ENCODE results near the gene RSPH1.

Gene RSPH1

DNA sequence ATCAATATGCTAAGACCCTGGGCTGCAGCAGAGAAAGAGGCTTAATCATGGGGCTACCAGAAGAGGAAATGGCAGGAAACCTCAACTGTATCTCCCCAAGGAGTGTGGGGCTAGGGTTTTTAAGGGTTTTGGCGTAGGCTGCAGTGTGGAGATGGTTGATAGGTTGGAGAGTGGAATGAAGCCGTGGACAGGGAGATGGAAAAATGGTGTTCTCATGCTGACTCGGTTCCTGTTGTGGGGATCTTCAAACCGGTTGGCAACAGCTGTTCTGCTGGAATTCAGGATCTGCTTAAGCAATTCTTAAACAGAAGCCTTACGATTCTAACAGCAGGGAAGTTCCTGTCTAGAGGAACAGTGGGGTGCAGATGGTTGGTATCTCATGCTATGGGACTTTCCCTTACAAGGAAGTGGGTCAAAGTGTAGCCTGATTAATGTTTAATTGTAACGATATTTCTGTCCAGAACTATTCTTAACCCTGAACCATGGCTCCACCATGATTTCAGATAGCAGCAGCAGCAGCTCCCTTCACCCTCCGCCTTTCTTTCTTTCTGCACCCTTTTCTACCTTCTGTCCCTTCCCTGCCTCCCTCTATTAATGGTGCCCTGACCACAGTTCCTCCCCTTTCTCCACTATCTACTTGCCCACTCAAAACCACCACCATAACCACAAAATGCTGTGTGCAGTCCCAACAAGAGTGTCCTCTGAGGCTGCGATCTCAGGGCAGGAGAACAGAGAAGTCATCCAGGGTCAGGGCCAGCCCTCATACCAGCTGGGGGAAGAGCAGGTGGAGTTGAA lies 30.8 kb downstream of the RSPH1 start:
- no peak for DNase-seq (ENCODE audit: low read depth)

DNA sequence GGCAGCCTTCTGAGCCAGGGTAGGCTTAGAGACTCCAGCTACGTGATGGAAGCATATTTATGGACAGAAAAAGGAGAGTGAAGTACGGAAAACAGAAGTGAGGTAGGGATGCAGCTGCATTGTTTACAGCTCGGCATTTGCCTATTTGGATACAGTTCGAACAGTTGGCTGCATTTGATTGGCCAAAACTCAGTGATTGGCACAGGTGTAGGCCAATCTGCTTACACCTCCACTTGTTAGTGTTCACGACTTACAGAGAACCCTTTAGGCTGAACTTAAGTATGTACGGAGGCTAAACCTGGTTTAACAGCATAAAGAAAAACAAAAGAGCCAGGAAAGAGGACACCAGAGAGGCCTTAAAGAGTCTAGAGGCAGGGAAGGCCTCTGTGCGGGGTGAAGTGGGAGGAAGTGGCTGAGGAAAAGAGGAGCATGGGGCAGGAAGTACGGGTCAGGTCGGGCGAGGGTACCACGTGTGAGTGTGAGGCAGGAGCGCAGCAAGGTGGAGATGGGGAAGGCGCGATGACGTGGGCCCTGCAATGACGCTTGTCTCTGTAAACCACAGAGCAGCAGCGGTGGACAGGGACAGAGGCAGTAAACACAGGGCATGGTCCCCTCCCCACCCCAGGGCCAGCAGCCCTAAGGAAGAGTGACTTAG lies 32.0 kb downstream of the RSPH1 start:
- peak; percentile 35 for DNase-seq (ENCODE audit: low read depth)

DNA sequence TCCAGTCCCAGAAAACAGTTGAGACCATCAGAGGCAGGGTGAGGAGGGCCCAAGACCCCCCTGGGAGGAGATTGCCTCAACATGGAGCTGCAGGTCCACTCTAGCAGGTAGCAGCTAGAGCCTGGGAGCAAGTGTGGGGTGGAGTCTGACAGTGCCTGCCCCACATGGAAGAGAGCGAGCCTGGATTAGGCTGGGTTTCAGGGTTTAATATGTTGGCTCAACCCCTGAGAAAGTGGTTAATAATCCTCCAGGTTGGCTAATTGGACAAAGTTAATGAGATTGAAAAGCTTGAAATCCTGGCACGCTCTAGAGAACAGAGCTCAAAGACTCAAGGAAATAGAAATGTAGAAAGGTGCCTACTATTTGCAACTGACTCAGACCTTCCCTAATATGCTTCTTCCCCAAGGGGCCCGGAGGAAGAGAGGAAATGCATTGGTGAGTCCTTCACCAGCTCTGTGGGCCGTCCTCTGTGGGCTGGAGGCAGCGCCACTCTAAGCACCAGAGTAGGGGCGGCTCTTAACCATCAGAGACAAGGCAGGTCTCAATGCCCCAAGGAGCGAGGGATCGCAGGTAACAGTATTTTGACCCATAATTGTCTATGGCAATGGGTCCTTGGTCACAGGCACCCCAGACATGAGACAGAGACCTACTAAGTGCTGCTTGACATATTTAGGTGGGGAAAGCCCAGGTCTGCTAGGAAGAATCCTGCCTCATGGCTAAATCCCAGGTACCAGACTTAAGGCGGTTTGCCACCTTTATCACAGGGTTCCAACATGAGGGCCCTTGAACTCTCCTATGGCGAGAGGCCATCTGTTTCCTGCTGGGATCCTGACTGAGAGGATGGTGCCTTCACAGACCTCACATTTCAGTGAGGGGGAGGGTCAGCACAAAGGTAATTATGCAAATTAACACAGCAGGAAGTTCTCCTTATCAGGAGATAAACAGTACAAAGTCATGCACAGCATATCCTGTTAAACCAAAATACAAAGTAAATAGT lies 33.8 kb downstream of the RSPH1 start:
- DNase-seq (ENCODE audit: low read depth): no peak

DNA sequence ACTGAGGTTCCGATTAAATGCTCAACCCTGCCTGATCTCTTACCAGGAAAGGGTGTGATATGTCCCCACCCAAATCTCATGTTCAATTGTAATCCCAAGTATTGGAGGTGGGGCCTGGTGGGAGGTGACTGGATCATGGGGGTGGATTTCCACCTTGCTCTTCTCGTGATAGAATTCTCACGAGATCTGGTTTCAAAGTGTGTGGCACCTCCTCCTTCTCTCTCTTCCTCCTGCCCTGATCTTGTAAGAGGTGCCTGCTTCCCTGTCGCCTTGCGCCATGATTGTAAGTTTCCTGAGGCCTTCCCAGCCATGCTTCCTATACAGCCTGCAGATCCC lies 34.9 kb downstream of the RSPH1 start:
- no peak for DNase-seq (ENCODE audit: low read depth)

DNA sequence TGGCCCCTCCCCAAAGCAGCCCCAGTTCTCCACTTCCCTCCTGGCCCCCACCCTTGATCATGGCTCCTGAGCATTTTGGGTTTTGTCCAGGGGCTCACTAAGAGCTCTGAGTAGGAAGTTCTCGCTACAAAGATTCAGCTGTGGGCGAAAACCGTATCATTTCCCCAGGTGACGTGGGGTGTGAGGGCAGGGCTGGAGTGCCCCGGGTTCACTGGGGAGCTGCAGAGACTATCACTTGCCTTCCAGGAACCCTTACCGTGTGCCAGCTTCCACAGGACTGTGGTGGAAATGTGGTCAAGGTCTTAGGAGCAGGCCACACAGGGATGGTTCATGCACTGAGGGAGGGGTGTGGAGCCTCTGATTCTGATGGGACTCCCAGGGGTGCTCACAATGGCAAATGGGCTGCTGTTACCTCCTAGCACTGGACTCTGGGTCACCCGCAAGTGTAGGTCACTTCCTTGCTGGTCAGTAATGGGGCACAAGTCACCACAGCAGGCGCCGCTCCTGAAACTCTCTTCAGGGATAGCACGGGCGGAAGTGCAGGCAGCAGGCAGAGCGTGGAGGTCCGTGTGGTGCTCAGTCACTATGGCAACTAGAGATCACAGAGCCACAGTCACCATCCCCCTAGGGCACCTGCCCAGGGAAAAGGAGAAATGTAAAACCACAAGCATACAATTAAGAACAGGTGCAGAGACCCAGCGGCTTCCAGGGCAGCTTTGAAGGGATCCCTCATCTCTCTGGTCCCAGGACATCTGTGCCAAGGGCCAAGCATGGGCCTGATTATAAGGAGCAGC lies 35.4 kb downstream of the RSPH1 start:
- no peak for DNase-seq (ENCODE audit: low read depth)

DNA sequence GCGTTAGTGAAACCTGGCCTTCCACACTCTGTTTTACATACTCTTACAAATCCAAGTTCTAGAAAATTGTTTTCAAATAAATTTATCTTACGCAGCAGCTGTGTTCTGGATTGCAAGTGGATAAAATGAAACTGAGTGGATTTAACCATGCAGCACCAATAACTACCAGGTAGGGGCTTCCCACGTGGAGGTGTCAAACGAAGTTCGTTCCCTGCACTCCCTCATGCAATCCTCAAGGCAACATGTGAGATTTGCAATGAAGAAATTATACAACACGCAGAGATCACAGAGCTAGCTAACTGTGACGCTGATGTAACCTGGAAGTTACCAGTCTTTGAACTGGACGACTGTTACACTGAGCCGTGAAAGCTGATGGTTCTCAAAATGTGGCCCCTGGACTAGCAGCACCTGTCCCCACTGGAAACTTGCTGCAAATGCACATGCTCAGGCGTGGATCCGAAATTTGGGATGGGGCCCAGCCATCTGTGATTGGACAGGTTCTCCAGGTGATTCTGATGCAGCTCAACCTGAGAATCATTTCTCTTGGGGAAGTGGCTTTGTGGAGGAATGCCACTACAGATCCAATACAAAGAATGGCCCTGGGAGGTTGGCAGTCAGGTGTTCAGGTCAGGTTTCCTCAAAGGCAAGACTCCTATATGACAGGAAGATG lies 36.3 kb downstream of the RSPH1 start:
- no peak for DNase-seq (ENCODE audit: low read depth)

DNA sequence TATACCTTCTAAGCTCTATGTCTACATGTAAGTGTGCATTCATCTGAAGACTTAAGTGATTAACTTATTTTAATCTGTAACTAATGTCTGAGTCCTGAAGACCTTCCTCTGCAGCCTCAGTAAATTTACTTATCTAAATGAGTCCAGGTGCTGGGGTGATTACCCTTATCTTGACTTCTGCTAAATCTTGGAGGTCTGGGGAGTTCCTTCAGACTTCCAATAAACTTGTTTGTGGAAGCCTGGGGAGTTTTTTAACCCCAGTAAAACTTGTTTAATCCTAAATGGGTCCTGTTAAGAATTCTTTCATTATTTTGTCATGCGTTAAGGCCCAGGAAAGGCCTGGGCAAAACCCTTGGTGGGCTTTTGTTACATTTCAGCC lies 37.0 kb downstream of the RSPH1 start:
- no peak for DNase-seq (ENCODE audit: low read depth)

DNA sequence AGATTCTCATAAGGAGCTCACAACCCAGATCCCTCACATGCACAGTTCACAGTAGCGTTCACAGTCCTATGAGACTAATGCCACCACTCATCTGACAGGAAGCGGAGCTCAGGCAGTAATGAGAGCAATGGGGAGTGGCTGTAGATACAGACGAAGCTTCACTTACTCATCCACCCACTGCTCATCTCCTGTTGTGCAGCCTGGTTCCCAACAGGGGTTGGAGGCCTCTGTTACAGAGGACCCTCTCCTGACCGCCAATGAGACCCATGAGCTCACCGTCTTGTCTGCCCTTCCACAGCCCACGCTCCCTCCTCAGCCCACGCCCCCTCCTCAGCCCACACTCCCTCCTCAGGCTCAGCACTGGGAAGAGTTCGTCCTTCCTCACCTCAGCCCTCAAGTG lies 39.6 kb downstream of the RSPH1 start:
- DNase-seq (ENCODE audit: low read depth): no peak

DNA sequence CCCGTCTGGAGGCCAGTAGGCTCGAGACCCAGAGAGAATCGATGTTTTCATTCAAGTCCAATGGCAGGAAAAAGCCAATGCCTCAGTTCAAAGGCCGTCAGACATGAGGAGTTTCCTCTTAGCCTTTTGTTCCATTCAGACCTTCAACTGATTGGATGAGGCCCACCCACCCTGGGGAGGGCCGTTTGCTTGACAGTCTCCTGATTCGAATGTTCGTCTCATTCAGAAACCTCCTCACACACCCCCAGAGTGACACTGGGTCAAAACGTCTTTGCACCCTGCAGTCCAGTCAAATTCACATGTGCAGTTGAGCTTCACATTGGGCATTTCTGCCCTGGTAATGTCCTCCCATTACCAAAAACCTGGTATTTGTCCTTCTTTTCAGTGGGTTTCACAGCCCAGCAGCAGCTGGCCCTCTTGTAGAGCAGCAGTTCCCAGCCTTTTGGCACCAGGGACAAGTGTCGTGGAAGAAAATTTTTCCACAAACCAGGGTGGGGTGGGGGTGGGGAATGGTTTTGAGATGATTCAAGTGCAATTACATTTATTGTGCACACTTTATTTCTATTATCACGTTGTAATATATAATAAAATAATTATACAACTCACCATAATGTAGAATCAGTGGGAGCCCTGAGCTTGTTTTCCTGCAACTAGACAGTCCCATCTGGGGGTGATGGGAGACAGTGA lies 40.1 kb downstream of the RSPH1 start:
- DNase-seq (ENCODE audit: low read depth): no peak

DNA sequence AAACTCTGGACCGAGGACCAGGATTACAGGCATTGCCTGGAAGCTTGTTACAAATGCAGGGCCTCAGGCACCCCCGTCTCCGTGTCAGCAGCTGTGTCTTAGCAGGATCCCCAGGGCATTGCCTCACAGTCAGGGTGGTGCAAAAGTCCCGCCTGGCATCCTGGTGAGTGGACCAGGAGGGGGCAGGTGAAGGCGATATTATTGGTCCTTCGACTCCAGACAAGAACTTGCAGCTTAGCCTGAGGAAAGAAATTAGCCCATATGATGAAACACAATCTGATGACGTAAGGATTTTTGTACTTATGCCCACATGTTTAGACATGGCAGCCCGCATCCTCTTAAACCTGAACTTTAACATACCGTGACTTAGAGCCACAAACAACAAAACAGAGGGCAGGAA lies 40.8 kb downstream of the RSPH1 start:
- no peak for DNase-seq (ENCODE audit: low read depth)

DNA sequence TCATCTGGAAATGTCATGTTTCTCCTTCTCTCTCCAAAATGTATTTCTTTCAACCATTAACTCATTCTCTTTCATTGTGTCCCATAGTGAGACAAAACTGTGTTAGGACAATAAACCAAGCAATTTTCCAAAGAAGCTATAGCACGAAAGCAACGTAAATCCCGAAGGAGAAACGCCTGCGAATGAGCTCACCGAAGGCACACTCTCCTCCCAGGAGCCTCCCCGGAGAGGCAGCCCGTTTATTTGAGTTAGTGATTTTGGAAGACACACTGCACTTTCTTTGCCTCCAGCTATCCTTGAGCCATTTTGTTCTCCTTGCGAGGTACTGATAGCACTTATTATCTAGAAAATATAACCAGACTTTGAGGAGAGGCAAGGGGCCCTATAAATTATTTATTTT lies 41.2 kb downstream of the RSPH1 start:
- no peak for DNase-seq (ENCODE audit: low read depth)

DNA sequence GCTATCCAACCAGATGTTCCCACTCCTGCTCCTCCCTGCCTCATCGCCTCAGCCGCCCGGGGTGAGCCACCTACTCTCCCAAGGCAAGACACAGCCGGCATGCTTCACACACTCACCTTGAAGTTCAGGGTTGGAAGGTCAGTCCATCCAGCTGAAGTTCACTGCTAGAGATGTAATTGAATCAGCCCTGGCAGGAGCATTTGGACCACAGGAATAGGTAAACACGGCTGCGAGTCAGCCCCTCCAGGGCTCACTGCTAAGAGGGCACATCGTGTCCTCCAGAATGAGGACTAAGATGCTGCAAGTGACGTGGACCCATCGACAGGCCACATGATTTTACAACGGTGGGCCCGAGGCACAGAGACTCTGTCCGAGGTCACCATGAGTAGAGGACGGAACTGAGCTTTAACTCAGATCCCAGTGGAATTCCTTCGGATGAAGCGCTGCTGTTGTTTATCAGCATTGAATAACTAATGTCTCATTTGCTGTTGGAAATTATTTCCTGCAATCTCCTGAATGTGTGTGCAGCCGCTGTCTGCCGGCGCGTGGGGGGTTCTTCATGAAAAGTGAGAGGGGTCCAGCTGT lies 41.9 kb downstream of the RSPH1 start:
- no peak for DNase-seq (ENCODE audit: low read depth)

DNA sequence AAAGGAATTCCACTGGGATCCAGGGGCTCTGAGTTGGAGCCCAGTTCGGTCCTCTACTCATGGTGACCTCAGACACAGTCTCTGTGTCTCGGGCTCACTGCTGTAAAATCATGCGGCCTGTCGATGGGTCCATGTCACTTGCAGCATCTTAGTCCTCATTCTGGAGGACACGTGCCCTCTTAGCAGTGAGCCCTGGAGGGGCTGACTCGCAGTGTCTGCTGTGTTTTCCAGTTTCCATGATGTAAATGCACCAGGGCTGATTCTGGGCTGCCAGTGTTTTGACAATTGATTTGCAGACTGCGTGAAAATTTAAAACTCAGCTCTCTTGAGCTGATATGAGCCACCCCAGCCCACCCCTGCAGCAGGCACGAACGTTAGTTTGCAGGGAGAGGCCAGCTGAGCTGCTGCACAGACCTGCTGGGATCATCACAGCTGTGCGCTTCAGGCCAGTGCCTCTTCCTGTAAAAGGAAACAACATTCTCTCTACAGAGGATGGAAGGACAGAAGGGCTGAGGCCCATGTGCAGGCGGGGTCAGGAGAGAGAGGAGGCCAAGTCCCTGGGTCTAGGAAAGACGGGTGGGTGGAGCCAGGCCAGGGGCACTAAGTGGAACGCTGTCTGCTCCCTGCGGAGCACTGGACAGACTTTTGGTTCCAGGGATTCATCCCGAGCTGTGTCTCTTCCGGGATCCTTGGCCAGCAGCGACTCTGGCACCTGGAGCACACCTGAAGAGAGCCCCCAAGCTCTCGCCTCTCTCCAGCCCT lies 42.6 kb downstream of the RSPH1 start:
- no peak for DNase-seq (ENCODE audit: low read depth)

DNA sequence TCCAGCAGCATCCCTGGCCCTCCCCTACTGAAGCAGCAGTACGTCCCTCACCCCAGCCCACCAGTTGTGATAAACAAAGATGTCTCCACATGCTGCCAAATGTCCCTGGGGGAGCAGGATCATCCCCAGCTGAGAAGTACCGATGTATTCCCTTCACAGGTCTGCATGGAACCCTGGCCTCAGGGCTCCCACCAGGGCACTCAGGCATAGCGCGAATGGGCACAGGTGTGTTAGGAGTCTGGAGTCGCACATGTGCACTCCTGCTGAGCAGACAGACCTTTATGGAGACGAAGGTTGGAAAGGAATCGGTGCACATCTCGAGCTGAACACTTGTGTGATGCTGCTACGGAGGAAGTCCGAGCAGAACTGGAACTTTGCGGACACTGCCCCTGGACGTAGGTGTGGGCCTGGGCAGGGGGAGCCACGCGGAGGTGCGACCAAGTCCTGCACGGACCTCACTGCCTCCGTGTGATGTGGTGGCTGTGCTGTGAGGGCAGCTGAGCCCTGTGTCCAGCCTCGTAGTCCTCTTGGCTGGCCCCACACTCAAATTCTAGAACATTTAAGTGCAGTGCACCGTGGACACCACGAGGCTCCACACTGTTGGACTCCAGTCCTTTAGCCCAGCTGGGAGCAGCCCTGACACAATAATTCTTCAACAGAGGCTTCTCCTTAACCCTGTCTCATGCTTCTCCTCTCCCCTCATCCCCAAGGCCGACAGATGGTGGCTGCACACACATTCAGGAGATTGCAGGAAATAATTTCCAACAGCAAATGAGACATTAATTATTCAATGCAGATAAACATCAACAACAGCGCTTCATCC lies 43.4 kb downstream of the RSPH1 start:
- no peak for DNase-seq (ENCODE audit: low read depth)

DNA sequence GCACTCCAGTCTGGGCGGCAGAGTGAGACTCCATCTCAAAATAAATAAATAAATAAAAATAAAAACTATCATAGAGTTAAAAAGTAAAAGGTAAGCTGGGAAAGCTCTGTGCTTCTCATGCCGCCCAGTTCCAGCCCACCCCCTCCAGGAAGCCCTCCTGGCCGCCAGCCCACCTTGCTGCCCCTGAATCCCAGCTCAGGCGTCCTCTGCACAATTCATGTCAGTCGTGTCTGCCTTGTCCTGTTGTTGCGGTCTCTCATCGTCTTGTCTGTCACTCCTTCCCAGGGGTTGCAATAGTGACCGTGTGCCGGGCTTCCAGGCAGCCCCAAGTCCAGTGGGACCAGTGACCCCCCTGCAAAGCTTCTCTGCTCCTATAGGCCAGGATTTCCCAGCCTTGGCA lies 44.1 kb downstream of the RSPH1 start:
- DNase-seq (ENCODE audit: low read depth): no peak

DNA sequence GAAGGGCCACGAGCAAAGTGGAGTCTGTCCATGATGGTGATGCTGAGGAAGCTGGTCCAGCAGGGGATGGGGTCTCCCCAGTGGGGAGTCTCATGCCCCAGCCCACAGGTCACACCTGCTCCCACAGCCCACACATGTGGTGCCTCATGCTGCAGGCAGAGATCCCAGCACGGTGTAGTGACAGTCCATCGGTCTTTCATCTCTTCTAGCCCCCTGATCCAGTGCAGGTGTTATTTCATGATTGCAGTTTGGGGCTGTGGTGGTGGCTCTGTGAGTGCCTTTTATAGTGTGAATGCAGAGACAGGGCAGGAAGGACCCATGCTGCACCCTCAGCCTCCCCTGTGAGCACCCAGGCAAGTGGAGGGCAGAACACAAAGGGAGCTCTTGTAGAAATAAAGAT lies 47.3 kb downstream of the RSPH1 start:
- DNase-seq (ENCODE audit: low read depth): no peak

DNA sequence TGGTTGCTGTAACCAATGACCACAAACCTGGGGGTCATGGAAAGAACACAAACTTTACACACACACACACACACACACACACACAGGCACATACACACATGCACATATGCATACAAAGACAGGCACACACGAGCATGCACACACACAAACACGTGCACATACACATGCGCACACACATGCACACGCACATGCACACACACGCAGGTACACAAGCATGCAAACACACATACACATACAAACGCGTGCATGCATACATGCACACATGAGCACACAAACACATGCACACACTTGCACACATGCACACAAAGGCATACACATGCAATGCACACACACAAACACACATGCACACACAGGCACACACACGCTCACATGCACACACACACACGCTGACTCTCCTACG lies 48.3 kb downstream of the RSPH1 start:
- DNase-seq (ENCODE audit: low read depth): no peak

DNA sequence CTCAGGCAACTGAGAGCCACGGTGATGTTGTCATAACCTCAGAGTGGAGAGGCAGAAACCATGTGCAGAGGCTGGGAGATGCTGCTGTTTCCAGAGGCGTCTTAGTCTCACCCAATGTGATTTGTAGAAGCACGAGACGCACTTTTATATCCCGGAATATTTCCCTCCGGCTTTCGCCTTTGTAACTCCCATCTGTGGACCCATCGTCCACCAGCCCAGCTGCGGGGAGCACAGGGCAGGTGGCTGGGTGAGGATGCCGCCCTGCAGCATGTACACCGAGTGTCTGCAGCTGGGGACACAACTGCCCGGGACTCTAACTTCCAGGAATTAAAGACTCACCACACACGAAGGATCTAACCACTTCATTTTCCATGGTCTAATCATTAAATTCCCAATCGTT lies 48.8 kb downstream of the RSPH1 start:
- DNase-seq (ENCODE audit: low read depth): no peak

DNA sequence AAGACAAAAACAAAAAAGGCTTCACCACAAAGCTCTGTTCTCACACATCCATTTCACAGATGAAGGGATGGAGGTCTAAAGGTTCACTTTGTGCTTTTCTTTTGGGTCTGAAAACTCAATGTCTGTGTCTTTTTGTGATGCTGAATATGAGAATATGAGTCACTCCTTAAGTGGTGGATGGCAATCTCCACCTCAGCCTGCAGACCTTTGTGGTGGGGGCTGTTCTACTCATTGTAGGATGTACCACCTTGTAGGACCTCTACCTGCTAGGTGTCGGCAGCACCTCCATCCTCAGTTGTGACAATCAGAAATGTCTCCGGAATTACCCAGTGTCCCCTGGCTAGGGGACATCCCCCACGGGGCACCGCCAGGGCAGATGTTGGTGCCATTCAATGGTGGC lies 49.5 kb downstream of the RSPH1 start:
- no peak for DNase-seq (ENCODE audit: low read depth)
